ENCODE data around the gene RPS18. TPM values are rescaled to one million over a fixed set of nuclear protein-coding genes. Genes with fewer than 3 reads are reported as not detected.

RPS18 gene
- total RNA-seq, 1 experiment from 2014 or later = 4,062 TPM

GRCh38 chr6:33288921-33289783, 17.3 kb downstream of the RPS18 start, which contains the start of the genes PFDN6 and WDR46:
Gene PFDN6 (plus strand): TSS chr6:33289601. CDS start chr6:33289857, 256 bp downstream.
Gene WDR46 (minus strand): TSS chr6:33289239. CDS start chr6:33289170, 69 bp downstream.
- H4K20me1 ChIP-seq (ENCODE audit: insufficient read depth) = no peaks in the 10 kb centered on the region
- TF ChIP-seq POLR2A (IDR thresholded peaks at IDR 0.05; ENCODE audit: borderline replicate concordance, extremely low read depth, insufficient read depth, insufficient read length) = peak; percentile 59
- TF ChIP-seq ELF1 (IDR thresholded peaks at IDR 0.05; ENCODE audit: borderline replicate concordance, low read depth) = no peak
- no peak for TF ChIP-seq CBX3 (IDR thresholded peaks at IDR 0.05; ENCODE audit: low read depth)
- TF ChIP-seq YY1 (IDR thresholded peaks at IDR 0.05; ENCODE audit: extremely low read depth, insufficient replicate concordance, low read depth, low read length) = peak; percentile 98
- TF ChIP-seq ZBTB33 (IDR thresholded peaks at IDR 0.05; ENCODE audit: extremely low read depth, insufficient replicate concordance, low read length) = peak; percentile 59
- TF ChIP-seq EZH2 (IDR thresholded peaks at IDR 0.05) = no peak
- TF ChIP-seq POLR2AphosphoS5 (IDR thresholded peaks at IDR 0.05; ENCODE audit: low read depth, low read length) = peak; percentile 70
- no peak for TF ChIP-seq MAX (IDR thresholded peaks at IDR 0.05)
- TF ChIP-seq CEBPB (IDR thresholded peaks at IDR 0.05; ENCODE audit: low read depth) = no peak
- no peak for TF ChIP-seq RAD21 (IDR thresholded peaks at IDR 0.05; ENCODE audit: low read depth)
- no peaks in the 10 kb centered on the region for H3K9me2 ChIP-seq (ENCODE audit: insufficient read depth)
- H3K4me1 ChIP-seq (ENCODE audit: control insufficient read depth in 1 of 2, insufficient read depth in 2 of 2, low read length in 2 of 2) = peaks cover 10 to 15% of the 10 kb centered on the region in 2 experiments
- peak within 1 kb of the TSS; percentile 97 for H3K4me3 ChIP-seq (replicated peaks in 1 of 2; ENCODE audit: low read depth in 1 of 2, low read length in 2 of 2)
- peak within 1 kb of the TSS; percentile 90 for H3K9ac ChIP-seq (ENCODE audit: low read length)
- POLR2A ChIA-PET = interaction anchor here (0.7 to 2.1 kb wide), 6 partner anchors 8 to 59 kb away, joined by 3 to 11 read pairs (median 10); partner anchors contain the start of genes B3GALT4, RPS18, VPS52 and ZBTB22
- H3K4me2 ChIP-seq (ENCODE audit: low read length) = peak within 1 kb of the TSS; percentile 96
- intact Hi-C loops (cut with micrococcal nuclease) = loop anchor here (5.0 kb wide), 1 partner anchor 103 kb away; the partner anchor contains the start of gene KIFC1
- CTCF ChIA-PET = interaction anchor here (0.6 to 2.3 kb wide), 7 partner anchors 8 to 445 kb away, joined by 3 to 11 read pairs (median 5); partner anchors contain the start of genes B3GALT4 and RGL2
- H3K9me3 ChIP-seq (ENCODE audit: control insufficient read depth in 1 of 2, insufficient read depth in 1 of 2, low read depth in 1 of 2, low read length in 2 of 2) = no peaks in the 10 kb centered on the region
- peaks cover 27 to 34% of the 10 kb centered on the region in 2 experiments; a peak in 3 of 4 replicates for H3K36me3 ChIP-seq (ENCODE audit: control insufficient read depth in 1 of 2, insufficient read depth in 2 of 2, low read length in 2 of 2)
- RAD21 ChIA-PET (ENCODE audit: low non-redundant PET in 1 of 2, low total read pairs in 2 of 2, uncharacterized antibody in 2 of 2, unreplicated experiment in 2 of 2) = no interaction called here
- peak within 1 kb of the TSS; percentile 67 for H3K27ac ChIP-seq (ENCODE audit: low read depth, low read length)
- DNase-seq (ENCODE audit: low read depth, low spot score) (peak; percentile 83), ATAC-seq (peak; percentile 94)
- no peaks in the 10 kb centered on the region for H3K27me3 ChIP-seq (ENCODE audit: insufficient read depth, low read length)
- H2AFZ ChIP-seq (ENCODE audit: low read depth, low read length, poor library complexity, severe bottlenecking) = peak within 1 kb of the TSS; percentile 99
- no TSS peak for BruUV-seq (replicated peaks)
- peaks cover 53% of the 10 kb centered on the region for H3K79me2 ChIP-seq (ENCODE audit: insufficient read depth, low read length)
